Measurements from ENCODE around the gene MRPL22.

DNA sequence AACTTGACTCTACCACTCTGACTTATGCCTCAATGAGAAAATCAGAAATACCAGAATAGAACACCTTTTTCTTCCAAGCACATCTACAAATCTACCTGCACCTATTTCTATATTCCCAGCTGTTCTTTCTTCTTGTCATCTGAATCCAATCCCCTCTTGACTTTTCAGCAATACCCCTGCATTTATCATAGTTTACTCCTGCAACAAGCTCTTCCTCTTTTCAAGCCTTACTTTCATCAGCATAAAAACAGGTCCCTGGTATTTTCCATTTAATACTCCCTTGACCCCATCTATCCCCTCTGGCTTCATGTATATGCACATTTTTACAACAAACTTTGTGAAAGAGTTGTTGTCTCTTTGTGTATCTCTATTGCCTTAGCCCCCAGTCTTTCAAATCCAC, 6.0 kb upstream of the MRPL22 start:
- TF ChIP-seq CTCF (conservative IDR thresholded peaks at IDR 0.05 in 1 of 2, IDR thresholded peaks at IDR 0.05 in 1 of 2; ENCODE audit: extremely low read depth in 1 of 2, insufficient read depth in 1 of 2, low read depth in 1 of 2, low read length in 2 of 2) (no peak), EZH2 (IDR thresholded peaks at IDR 0.05; ENCODE audit: borderline replicate concordance, low read length) (no peak)

Measured in mammary epithelial cell (primary cell).